Prostate gland (tissue), 2 donors: ENCODE measurements around the gene ARHGEF38.

Source experiments
- POLR2A ChIP-seq: fragments of 450-650 bp; IDR thresholded peaks from one replicate; pipeline ENCODE4 v1.6.1; 2016; ENCODE audit warnings: antibody characterized with exemption, mild to moderate bottlenecking
- POLR2AphosphoS5 ChIP-seq: sonication (generic); formaldehyde crosslinking; IDR thresholded peaks from one replicate; pipeline ENCODE4 v1.6.1; 2017; ENCODE audit warnings: antibody characterized with exemption
- TF ChIP-seq, protein P1 (sequence below), 4 experiments: fragments of 200-600 bp in 2 of 4; fragments of 450-650 bp in 2 of 4; sonication (generic) in 2 of 4; IDR thresholded peaks; 1 replicate in 3 of 4; 2 replicates in 1 of 4; pipeline ENCODE4 v1.5.1; 2016 to 2019; ENCODE audit warnings: antibody characterized with exemption in 4 of 4, mild to moderate bottlenecking in 2 of 4, moderate library complexity in 2 of 4

DNA sequence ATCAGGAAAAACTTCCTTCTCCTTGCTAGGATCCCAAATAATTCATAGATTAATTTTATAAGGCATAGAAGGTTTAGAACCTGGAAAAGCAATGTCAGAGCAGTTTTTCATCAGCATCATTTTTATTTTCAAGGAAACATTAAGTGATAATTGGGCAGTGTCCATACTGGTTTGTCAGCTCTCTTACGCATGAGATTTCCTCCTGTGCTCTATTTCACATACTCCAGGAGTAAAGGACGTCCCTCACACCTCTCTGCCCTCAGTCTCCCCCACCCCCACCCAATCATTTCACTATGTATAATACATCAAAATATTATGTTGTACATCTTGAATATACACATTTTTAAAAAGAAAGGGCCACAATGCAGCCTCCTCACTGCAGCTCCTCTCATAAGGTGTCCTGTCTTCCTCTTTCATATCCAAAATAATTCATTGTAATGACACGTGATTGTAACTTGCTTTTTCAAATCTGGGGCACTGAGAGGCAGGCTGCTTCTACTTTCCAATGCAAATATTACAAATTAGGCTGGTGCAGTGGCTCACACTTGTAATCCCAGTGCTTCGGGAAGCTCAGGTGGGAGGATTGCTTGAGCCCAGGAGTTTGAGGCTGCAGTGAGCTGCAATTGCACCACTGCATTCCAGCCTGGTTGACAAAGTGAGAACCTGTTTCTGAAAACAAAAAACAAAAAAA, 34.4 kb downstream of the ARHGEF38 start:
- TF ChIP-seq, protein P1, sequence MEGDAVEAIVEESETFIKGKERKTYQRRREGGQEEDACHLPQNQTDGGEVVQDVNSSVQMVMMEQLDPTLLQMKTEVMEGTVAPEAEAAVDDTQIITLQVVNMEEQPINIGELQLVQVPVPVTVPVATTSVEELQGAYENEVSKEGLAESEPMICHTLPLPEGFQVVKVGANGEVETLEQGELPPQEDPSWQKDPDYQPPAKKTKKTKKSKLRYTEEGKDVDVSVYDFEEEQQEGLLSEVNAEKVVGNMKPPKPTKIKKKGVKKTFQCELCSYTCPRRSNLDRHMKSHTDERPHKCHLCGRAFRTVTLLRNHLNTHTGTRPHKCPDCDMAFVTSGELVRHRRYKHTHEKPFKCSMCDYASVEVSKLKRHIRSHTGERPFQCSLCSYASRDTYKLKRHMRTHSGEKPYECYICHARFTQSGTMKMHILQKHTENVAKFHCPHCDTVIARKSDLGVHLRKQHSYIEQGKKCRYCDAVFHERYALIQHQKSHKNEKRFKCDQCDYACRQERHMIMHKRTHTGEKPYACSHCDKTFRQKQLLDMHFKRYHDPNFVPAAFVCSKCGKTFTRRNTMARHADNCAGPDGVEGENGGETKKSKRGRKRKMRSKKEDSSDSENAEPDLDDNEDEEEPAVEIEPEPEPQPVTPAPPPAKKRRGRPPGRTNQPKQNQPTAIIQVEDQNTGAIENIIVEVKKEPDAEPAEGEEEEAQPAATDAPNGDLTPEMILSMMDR (IDR thresholded peaks at IDR 0.05) = no peak
- TF ChIP-seq POLR2AphosphoS5 = no peak
- TF ChIP-seq POLR2A = no peak
